HG03135 (cell line): Measurements from ENCODE around the gene BAG5.

Experiments used
- ATAC-seq: cut with Tn5 transposase; IDR thresholded peaks from one replicate; pipeline ENCODE4 v1.9.1; 2021; ENCODE audit warnings: mild to moderate bottlenecking, moderate library complexity; ENCODE audit not compliant: unreplicated experiment

BAG5 gene

GRCh38 chr14:103510724-103511693 is 51.4 kb downstream of the BAG5 start:
- no peak for ATAC-seq

DNA sequence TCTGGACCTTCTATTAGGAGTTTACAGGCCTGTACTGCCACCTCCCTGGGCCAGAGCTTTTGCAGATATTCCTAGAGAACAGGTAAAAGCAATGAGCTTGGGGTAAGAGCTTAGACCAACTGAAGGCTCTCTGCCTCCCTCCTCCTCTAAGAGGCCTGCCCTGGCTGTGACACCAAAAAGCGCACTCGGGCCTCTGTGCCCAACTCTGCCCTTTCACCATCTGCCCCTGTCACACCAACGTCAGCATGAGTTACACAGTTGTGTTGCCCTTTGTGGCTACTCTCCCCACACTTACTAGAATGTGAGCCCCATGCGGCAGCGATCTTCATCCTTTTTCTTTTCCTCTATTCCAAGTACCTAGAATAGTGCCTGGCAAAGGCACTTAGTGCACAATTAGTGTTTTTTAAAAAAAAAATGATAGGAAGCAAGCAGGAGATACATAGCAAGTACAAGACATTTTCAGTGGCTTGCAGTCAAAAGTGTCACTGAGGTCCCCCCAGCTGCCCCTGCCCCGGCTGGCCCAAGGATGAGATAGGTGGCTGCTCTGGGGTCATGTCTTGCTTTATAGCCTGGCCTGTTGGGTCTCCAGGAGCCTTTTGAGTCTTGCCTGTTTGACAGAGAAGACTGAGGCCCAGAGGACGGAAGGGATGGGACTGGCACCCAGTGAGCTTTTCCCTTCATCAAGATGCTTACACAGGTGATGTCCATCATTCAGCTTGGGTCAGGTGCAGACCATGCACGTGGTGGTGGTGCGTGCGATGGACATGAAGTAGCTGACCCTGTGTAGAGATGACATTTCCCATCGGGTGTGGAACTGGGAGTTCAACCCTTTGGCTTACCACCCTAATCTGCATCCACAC is 52.4 kb downstream of the BAG5 start:
- no peak for ATAC-seq

GRCh38 chr14:103508521-103509329 is 53.7 kb downstream of the BAG5 start:
- no peak for ATAC-seq

- no peak for ATAC-seq
These were observed 54.7 kb downstream of the BAG5 start for GRCh38 chr14:103507751-103508150.
